Measurements from ENCODE around the gene CCDC180. TPM values are rescaled to one million over a fixed set of nuclear protein-coding genes. Genes with fewer than 3 reads are reported as not detected.
"Not testable (repeated sequence)": the region's sequence is repeated elsewhere in the genome, so short reads cannot be mapped to it uniquely, and the experiment has no call there.

CCDC180 gene
- total and polyA plus RNA-seq, 9 donors: 3.6 to 11.7 (median 7.4) TPM

GRCh38 chr9:97332993-97333392 lies 25.5 kb downstream of the CCDC180 start:
- H3K4me1 ChIP-seq (ENCODE audit: insufficient read depth): no peaks in the 10 kb centered on the region
- WGBS, 3 donors: 93 to 96% (median 94%) methylated on average over 3 of the region's 3 CpGs

GRCh38 chr9:97335622-97336021 lies 28.2 kb downstream of the CCDC180 start:
- H3K36me3 ChIP-seq; DNase-seq; H3K4me3 ChIP-seq; H3K27me3 ChIP-seq; H3K4me1 ChIP-seq (ENCODE audit: insufficient read depth); intact Hi-C loops (cut with DNase I); H3K9me3 ChIP-seq; H3K27ac ChIP-seq: not testable (repeated sequence)
- WGBS, 3 donors: 97 to 98% (median 97%) methylated on average over 7 of the region's 7 CpGs

More at GRCh38 chr9:97332993-97333392, 25.5 kb downstream of the CCDC180 start:
- no peak overlapping the region for H3K27ac ChIP-seq
- no peaks in the 10 kb centered on the region for H3K9me3 ChIP-seq
- H3K36me3 ChIP-seq: no peaks in the 10 kb centered on the region
- no peak for DNase-seq
- no peaks in the 10 kb centered on the region for H3K27me3 ChIP-seq
- intact Hi-C loops (cut with DNase I): no loop called here
- no peak overlapping the region for H3K4me3 ChIP-seq
- TF ChIP-seq CTCF (IDR thresholded peaks at IDR 0.05) (no peak), EP300 (IDR thresholded peaks at IDR 0.05) (no peak), POLR2A (IDR thresholded peaks at IDR 0.05) (no peak)

GRCh38 chr9:97348871-97349270 lies 41.4 kb downstream of the CCDC180 start:
- WGBS, 3 donors: 77 to 84% (median 84%) methylated on average over 10 of the region's 10 CpGs

GRCh38 chr9:97349400-97349799 lies 41.9 kb downstream of the CCDC180 start:
- H3K9me3 ChIP-seq: no peaks in the 10 kb centered on the region
- no peaks in the 10 kb centered on the region for H3K27me3 ChIP-seq
- H3K4me3 ChIP-seq: no peak overlapping the region
- no peaks in the 10 kb centered on the region for H3K4me1 ChIP-seq (ENCODE audit: insufficient read depth)
- DNase-seq: no peak
- intact Hi-C loops (cut with DNase I): no loop called here
- H3K27ac ChIP-seq: no peak overlapping the region
- WGBS, 3 donors: 95 to 100% (median 98%) methylated on average over 1 of the region's 1 CpG
- no peaks in the 10 kb centered on the region for H3K36me3 ChIP-seq
- no peak for TF ChIP-seq CTCF (IDR thresholded peaks at IDR 0.05)
- TF ChIP-seq POLR2A (IDR thresholded peaks at IDR 0.05): no peak
- no peak for TF ChIP-seq EP300 (IDR thresholded peaks at IDR 0.05)

More at GRCh38 chr9:97348871-97349270, 41.4 kb downstream of the CCDC180 start:
- intact Hi-C loops (cut with DNase I): no loop called here
- no peak for DNase-seq
- H3K9me3 ChIP-seq: no peaks in the 10 kb centered on the region
- H3K4me1 ChIP-seq (ENCODE audit: insufficient read depth): no peaks in the 10 kb centered on the region
- H3K27me3 ChIP-seq: no peaks in the 10 kb centered on the region
- H3K27ac ChIP-seq: no peak overlapping the region
- H3K36me3 ChIP-seq: no peaks in the 10 kb centered on the region
- TF ChIP-seq CTCF (IDR thresholded peaks at IDR 0.05): no peak
- no peak for TF ChIP-seq POLR2A (IDR thresholded peaks at IDR 0.05)
- TF ChIP-seq EP300 (IDR thresholded peaks at IDR 0.05): no peak
- H3K4me3 ChIP-seq: no peak overlapping the region

GRCh38 chr9:97354637-97355036 lies 47.2 kb downstream of the CCDC180 start:
- Histone ChIP-seq H3K36me3 (no peaks in the 10 kb centered on the region), H3K27ac (no peak overlapping the region), H3K4me1 (ENCODE audit: insufficient read depth) (no peaks in the 10 kb centered on the region), H3K4me3 (no peak overlapping the region), H3K27me3 (no peaks in the 10 kb centered on the region), H3K9me3 (no peaks in the 10 kb centered on the region)
- intact Hi-C loops (cut with DNase I): no loop called here
- no peak for DNase-seq
- TF ChIP-seq EP300 (IDR thresholded peaks at IDR 0.05): no peak
- no peak for TF ChIP-seq POLR2A (IDR thresholded peaks at IDR 0.05)
- TF ChIP-seq CTCF (IDR thresholded peaks at IDR 0.05): no peak
- 86 to 95% (median 89%) methylated on average over 4 of the region's 4 CpGs for WGBS, 3 donors

Data from ovary (tissue), 9 donors.